GM18951 (cell line): ENCODE measurements around the gene GRIA4.

ENCODE experiments used
- POLR2A ChIP-seq: IDR thresholded peaks from 4 replicates; pipeline ENCODE4 v1.6.1; 2011; ENCODE audit warnings: mild to moderate bottlenecking; ENCODE audit not compliant: insufficient read length, insufficient read depth; ENCODE audit errors: extremely low read depth
- in situ Hi-C: fragments of 300-500 bp; cut with MboI; formaldehyde crosslinking; loops from one replicate; pipeline ENCODE4 v1.12.0; 2022; ENCODE audit warnings: low sequenced_read_pairs, mixed read lengths, inconsistent platforms; ENCODE audit not compliant: unreplicated experiment

The GRIA4 gene

DNA sequence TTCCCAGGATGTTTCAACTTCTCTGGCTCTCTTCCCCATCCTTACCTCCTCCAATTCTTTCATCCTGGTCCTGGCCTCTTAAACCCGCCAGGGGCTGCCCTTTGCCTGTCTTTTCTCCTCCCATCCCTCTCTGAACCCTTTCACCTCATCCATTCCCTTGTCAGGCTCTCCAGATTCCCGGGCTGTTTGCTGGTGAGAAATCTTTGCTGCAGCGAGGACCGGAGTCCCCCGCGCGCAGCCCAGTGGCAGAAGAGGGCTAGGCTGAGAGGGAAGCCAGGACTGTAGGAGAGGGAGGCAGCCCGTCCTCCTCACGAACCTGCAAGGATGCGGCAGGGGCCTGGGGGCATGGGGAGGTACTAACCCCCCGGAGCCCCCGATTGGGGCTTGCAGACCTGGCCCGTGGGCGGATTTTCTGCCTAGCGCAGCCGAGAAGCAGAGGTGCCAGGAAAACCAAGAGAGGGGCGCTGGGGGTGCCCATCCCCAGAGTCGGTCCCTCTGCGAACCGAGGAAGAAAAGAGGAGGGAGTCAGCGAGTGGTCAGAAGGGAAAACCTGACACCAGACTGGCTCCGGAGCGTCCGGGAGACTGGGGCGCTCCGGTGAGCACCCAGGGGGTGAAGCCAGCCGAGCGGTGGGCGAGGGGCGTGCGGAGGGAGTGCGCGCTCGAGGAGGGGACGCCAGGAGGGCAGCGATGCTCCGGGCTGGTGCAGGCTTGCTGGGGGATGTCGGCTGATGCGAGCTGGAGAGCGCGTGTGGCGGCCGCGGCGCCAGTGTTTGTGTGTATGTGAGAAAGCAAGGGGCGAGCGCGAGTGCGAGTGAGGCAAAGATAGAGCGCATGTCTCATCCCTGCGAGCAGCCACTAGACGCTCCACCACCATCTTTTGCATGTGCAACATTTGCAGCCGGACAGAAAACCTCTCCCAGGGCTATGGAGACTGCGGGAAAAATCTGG, at the start of gene GRIA4:
GRIA4 (plus strand) TSS at position 242 of the 950 bp plus-strand sequence. CDS start 925 bp downstream, outside the sequence.
- in situ Hi-C loops = no loop called here
- TF ChIP-seq POLR2A = no peak

GRCh38 chr11:105573091-105573490, 36.8 kb upstream of the GRIA4 start:
- in situ Hi-C loops = no loop called here

GRCh38 chr11:105574974-105575373, 34.9 kb upstream of the GRIA4 start:
- in situ Hi-C loops = no loop called here
- TF ChIP-seq POLR2A = no peak

More at GRCh38 chr11:105573091-105573490, 36.8 kb upstream of the GRIA4 start:
- TF ChIP-seq POLR2A = no peak

DNA sequence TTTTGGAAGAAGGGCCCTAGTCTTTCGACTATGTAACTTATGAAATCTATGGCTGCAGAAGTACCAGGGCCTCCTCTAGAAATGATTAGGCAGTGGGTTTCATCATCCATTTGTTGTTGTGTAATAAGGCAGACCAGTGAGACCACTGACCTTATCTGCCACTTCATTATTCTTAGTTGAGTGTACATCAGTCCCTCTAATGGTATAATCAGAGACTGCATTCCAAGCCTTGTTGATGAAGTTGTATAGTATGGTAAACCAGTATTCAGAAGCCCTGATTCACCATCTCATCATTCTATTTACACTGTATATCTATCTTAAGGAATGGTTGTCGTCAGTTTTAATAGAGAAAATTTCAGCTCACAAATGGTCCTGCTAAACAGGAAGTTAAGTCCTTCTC, 32.2 kb upstream of the GRIA4 start:
- no peak for TF ChIP-seq POLR2A
- in situ Hi-C loops = no loop called here

DNA sequence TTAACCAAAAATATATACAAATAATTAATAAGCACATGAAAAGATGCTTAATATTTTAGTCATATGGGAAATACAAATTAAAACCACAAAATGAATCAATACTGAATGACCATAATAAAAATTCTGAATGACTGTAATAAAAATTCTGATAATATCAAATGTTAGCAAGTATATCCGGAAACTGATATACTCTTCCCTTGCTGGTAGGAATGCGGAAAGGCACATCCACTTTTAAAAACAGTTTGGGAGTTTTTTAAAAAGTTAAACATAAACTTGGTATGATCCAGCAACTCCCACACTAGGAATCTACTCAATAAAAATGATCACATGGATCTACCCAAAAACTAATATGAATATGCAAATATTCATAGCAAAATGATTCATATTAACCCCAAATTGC, 30.8 kb upstream of the GRIA4 start:
- in situ Hi-C loops = no loop called here
- no peak for TF ChIP-seq POLR2A

- in situ Hi-C loops = no loop called here
- no peak for TF ChIP-seq POLR2A
Observed at GRCh38 chr11:105582497-105582896, 27.4 kb upstream of the GRIA4 start.

DNA sequence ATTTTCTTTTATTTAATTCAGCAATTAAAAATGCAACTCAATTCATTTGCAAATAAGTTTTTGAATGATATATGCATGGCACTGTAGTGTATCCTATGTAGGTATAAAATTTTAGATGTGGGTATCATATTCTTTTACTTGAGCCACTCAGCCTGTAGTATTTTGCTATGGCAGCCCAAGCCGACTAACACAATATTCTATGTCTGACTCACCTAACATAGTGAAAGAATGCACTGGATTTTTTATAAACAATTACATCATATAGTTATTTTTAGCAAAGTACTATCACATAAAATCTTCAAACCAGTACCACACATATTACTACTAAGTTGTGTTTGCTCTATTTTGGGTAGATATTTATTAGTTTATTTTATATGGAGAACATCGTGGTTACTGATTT, 21.9 kb upstream of the GRIA4 start:
- TF ChIP-seq POLR2A = no peak
- in situ Hi-C loops = no loop called here

GRCh38 chr11:105589346-105589745, 20.5 kb upstream of the GRIA4 start:
- TF ChIP-seq POLR2A = no peak
- in situ Hi-C loops = no loop called here

- in situ Hi-C loops = no loop called here
- no peak for TF ChIP-seq POLR2A
Observed at GRCh38 chr11:105592035-105592434, 17.8 kb upstream of the GRIA4 start.

DNA sequence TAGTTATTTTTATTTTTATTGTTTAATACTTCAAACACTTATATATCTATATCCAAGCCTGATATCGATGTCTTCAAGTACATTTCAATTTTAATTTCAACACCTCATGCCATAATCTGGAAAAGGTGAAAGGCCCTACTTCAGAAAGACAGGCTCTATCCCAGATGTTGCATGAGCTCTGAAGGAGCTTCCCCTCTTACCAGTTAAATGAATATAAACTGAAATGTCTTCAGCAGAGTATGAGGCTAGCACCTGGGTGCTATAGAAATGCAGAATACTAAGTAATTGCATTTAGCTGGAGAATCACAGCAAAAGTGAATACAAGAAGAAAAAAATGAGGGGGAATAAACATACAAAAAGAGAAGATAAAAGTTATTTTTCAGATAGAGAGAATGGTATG, 11.5 kb upstream of the GRIA4 start:
- TF ChIP-seq POLR2A = no peak
- in situ Hi-C loops = no loop called here

- in situ Hi-C loops = no loop called here
- no peak for TF ChIP-seq POLR2A
Observed at GRCh38 chr11:105603156-105603555, 6.7 kb upstream of the GRIA4 start.

GRCh38 chr11:105609341-105609781, 512 bp upstream of the GRIA4 start:
- TF ChIP-seq POLR2A = no peak
- in situ Hi-C loops = no loop called here

DNA sequence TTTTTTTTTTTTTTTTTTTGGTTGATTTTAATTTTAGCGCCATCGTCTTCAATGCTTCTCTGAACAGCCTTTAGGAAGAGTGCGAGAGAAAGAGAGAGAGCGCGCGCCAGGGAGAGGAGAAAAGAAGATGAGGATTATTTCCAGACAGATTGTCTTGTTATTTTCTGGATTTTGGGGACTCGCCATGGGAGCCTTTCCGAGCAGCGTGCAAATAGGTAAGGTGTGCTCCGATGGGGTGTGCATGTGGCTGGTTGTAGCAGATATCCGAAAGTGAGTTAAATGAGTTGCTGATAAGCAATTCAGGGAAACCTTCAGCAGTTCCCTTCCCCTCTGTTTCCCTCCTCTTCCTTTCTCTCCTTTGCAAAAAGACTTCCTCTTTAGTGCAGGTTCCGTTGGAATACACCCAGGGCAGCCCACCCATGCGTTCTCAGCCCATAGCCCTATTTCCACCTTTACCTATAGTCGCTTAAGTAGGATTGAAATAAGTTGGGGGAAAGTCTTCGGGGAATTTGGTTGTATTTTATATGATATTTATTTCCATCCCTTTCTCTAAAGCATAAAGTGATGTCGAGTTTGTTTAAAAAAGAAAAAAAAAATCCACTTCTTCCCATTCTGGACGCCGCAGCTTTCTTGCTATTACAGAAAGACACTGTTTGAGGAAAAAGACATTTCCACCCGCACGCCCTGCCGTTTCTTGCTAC, 1.1 kb downstream of the GRIA4 start:
- TF ChIP-seq POLR2A = no peak
- in situ Hi-C loops = no loop called here
